Neural progenitor cell (in vitro differentiated cells): ENCODE results near the gene PRUNE1. TPM values are rescaled to one million over a fixed set of nuclear protein-coding genes. Genes with fewer than 3 reads are reported as not detected.
A peak's percentile ranks its signal among the peaks of the same experiment; 100 is the strongest.

ENCODE experiments used
- DNase-seq: peaks from one replicate; pipeline ENCODE4 v3.0.0-alpha.2; 2016; ENCODE audit warnings: low spot score
- H2AFZ ChIP-seq: fragments of 200-600 bp; sonication (generic); replicated peaks from 2 replicates; pipeline ENCODE4 v1.6.1; 2016; ENCODE audit warnings: antibody characterized with exemption
- H3F3A ChIP-seq: fragments of 200-600 bp; sonication (generic); 2 replicates; pipeline ENCODE4 v1.6.1; 2016; ENCODE audit warnings: antibody characterized with exemption, low read depth
- H3K27ac ChIP-seq: fragments of 200-600 bp; sonication (generic); 2 replicates; pipeline ENCODE4 v1.5.1; 2016; ENCODE audit warnings: mild to moderate bottlenecking
- H3K27me3 ChIP-seq: fragments of 200-600 bp; sonication (generic); 2 replicates; pipeline ENCODE4 v1.6.1; 2016; ENCODE audit warnings: mild to moderate bottlenecking, moderate library complexity
- H3K36me3 ChIP-seq: fragments of 200-600 bp; sonication (generic); 2 replicates; pipeline ENCODE4 v1.5.1; 2016
- H3K4me1 ChIP-seq: fragments of 200-600 bp; sonication (generic); 2 replicates; pipeline ENCODE4 v1.6.1; 2016; ENCODE audit warnings: mixed run types
- H3K4me2 ChIP-seq: fragments of 200-600 bp; sonication (generic); 2 replicates; pipeline ENCODE4 v1.6.1; 2016
- H3K4me3 ChIP-seq: fragments of 200-600 bp; sonication (generic); 2 replicates; pipeline ENCODE4 v1.5.1; 2016
- H3K79me2 ChIP-seq: fragments of 200-600 bp; sonication (generic); 2 replicates; pipeline ENCODE4 v1.6.1; 2016; ENCODE audit warnings: low read depth
- H3K9ac ChIP-seq: fragments of 200-600 bp; sonication (generic); 2 replicates; pipeline ENCODE4 v1.6.1; 2016
- H3K9me3 ChIP-seq: fragments of 200-600 bp; sonication (generic); 2 replicates; pipeline ENCODE4 v1.5.1; 2016; ENCODE audit warnings: low read depth
- H4K20me1 ChIP-seq: fragments of 200-600 bp; sonication (generic); 2 replicates; pipeline ENCODE4 v1.6.1; 2016; ENCODE audit warnings: low read depth
- H3K27ac Mint-ChIP-seq: 3 replicates; pipeline ENCODE4 v1.8.0; 2021; ENCODE audit warnings: mixed read lengths
- H3K27me3 Mint-ChIP-seq: 2 replicates; pipeline ENCODE4 v1.8.0; 2022; ENCODE audit warnings: low read depth, mild to moderate bottlenecking, inconsistent platforms, moderate library complexity, mixed read lengths; ENCODE audit not compliant: insufficient read depth
- H3K36me3 Mint-ChIP-seq: 3 replicates; pipeline ENCODE4 v1.8.0; 2021; ENCODE audit warnings: mixed read lengths
- H3K4me1 Mint-ChIP-seq: 3 replicates; pipeline ENCODE4 v1.8.0; 2021; ENCODE audit warnings: mixed read lengths
- H3K4me3 Mint-ChIP-seq: 3 replicates; pipeline ENCODE4 v1.8.0; 2021; ENCODE audit warnings: mild to moderate bottlenecking, moderate library complexity, mixed read lengths
- H3K9me3 Mint-ChIP-seq: 3 replicates; pipeline ENCODE4 v1.8.0; 2020; ENCODE audit warnings: mixed read lengths
- EZH2 ChIP-seq: fragments of 200-600 bp; sonication (generic); IDR thresholded peaks from 2 replicates; pipeline ENCODE4 v1.6.1; 2017; ENCODE audit warnings: antibody characterized with exemption, mild to moderate bottlenecking, moderate library complexity
- EZH2phosphoT487 ChIP-seq: fragments of 200-600 bp; sonication (generic); IDR thresholded peaks from 2 replicates; pipeline ENCODE4 v1.6.1; 2017; ENCODE audit warnings: antibody characterized with exemption
- total RNA-seq: library from RNA; depleted of rRNA; stranded (reverse); fragments of >200 nt; gene quantifications from 2 replicates; pipeline ENCODE4 v1.2.3, GENCODE V29; 2015; ENCODE audit warnings: low replicate concordance
- TF ChIP-seq, protein P1 (sequence below): fragments of 200-600 bp; sonication (generic); IDR thresholded peaks from 2 replicates; pipeline ENCODE4 v1.5.1; 2017; ENCODE audit warnings: antibody characterized with exemption, mild to moderate bottlenecking

Gene PRUNE1
- total RNA-seq, 1 donor from 2014 or later, result 27.0 TPM

DNA sequence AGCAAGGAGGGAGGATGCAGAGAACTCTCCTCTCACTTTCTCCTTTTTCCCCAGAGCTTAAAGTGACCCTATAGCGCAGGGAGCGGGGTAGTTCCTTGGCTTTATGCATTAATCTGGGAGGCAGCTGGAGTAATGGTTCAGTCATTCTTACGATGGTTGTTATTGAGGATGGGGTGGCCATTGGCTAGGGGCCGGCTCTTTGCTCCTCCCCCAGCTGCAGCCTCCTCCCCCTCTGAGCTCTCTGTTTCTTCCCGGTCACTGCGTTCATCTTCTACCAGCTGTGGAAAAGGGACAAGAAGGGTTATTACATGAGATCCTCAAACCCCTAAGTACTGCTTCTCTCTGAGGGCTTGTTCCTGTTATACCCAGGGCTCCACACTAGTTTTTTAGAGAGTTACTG, 42.2 kb upstream of the PRUNE1 start:
- H3K4me1 Mint-ChIP-seq, result peaks cover 9% of the 10 kb centered on the region
- no peaks in the 10 kb centered on the region for H3K36me3 ChIP-seq
- H3K27ac Mint-ChIP-seq, result no peak overlapping the region

DNA sequence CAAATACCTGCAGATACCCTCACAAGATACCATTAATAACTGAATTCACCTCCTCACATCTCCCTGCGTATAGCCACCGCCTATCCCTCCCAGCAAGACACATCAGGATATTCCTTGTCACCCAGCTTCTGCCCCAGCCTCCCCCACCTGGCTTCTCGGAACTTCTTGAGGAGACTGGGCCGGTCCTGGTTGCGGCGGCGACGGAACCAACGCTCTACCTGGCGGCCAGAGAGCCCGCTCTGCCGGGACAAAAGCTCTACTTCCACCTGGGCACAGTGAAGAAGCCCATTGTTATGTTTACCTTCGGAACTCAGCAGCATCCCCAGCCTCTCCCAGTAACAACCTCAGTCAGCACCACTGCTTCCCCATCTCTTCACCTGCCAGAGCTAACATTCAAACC, 40.3 kb upstream of the PRUNE1 start:
- Histone ChIP-seq H3K27ac (no peak overlapping the region), H3K4me1 (peaks cover 25% of the 10 kb centered on the region), H3K79me2 (peaks cover 48% of the 10 kb centered on the region), H3K4me2 (no peak overlapping the region), H3F3A (peaks cover 25% of the 10 kb centered on the region), H3K27me3 (no peaks in the 10 kb centered on the region), H3K4me3 (no peak overlapping the region), H3K9me3 (no peaks in the 10 kb centered on the region), H3K36me3 (no peaks in the 10 kb centered on the region), H3K9ac (no peak overlapping the region), H2AFZ (no peak overlapping the region), H4K20me1 (peaks cover 61% of the 10 kb centered on the region)
- Mint-ChIP-seq H3K4me1 (peaks cover 29% of the 10 kb centered on the region), H3K27me3 (peaks cover 3% of the 10 kb centered on the region), H3K27ac (no peak overlapping the region), H3K36me3 (peaks cover 44% of the 10 kb centered on the region), H3K4me3 (no peak overlapping the region), H3K9me3 (no peaks in the 10 kb centered on the region)
- no peak for DNase-seq
- TF ChIP-seq, protein P1, sequence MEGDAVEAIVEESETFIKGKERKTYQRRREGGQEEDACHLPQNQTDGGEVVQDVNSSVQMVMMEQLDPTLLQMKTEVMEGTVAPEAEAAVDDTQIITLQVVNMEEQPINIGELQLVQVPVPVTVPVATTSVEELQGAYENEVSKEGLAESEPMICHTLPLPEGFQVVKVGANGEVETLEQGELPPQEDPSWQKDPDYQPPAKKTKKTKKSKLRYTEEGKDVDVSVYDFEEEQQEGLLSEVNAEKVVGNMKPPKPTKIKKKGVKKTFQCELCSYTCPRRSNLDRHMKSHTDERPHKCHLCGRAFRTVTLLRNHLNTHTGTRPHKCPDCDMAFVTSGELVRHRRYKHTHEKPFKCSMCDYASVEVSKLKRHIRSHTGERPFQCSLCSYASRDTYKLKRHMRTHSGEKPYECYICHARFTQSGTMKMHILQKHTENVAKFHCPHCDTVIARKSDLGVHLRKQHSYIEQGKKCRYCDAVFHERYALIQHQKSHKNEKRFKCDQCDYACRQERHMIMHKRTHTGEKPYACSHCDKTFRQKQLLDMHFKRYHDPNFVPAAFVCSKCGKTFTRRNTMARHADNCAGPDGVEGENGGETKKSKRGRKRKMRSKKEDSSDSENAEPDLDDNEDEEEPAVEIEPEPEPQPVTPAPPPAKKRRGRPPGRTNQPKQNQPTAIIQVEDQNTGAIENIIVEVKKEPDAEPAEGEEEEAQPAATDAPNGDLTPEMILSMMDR, result no peak
- no peak for TF ChIP-seq EZH2
- no peak for TF ChIP-seq EZH2phosphoT487

More for the DNA sequence above, 42.2 kb upstream of the PRUNE1 start:
- peaks cover 17% of the 10 kb centered on the region for H3F3A ChIP-seq
- TF ChIP-seq EZH2 (no peak), EZH2phosphoT487 (no peak)
- TF ChIP-seq, protein P1, result no peak
- H3K4me1 ChIP-seq, result peaks cover 6% of the 10 kb centered on the region
- H3K27ac ChIP-seq, result peak overlapping the region; percentile 46
- H3K4me2 ChIP-seq, result no peak overlapping the region
- no peaks in the 10 kb centered on the region for H3K27me3 ChIP-seq
- H3K4me3 ChIP-seq, result no peak overlapping the region
- H3K79me2 ChIP-seq, result peaks cover 28% of the 10 kb centered on the region
- H3K9ac ChIP-seq, result no peak overlapping the region
- peaks cover 42% of the 10 kb centered on the region for H4K20me1 ChIP-seq
- DNase-seq, result no peak
- no peak overlapping the region for H3K4me3 Mint-ChIP-seq
- no peaks in the 10 kb centered on the region for H3K9me3 Mint-ChIP-seq
- peaks cover 3% of the 10 kb centered on the region for H3K27me3 Mint-ChIP-seq
- no peaks in the 10 kb centered on the region for H3K9me3 ChIP-seq
- H3K36me3 Mint-ChIP-seq, result peaks cover 58% of the 10 kb centered on the region
- H2AFZ ChIP-seq, result no peak overlapping the region

DNA sequence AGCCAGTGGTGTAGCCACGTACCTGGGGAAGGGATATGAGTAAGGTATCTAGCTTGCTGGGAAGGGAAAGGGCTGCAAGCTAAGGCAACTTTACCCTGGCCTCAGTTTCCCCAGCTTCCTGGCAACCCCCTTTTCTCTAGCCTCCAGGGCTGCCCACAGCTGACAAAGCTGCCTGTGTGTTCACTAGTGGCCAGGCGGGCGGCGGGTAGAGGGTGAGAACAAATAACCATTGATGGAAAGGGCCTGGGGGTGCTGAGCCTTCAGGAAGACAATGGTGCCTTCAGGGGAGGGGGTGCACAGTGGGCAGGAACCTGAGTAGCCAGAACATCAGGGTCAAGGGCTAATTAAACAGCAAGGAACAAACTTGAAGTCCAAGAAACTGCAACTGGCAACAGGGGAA, 39.8 kb upstream of the PRUNE1 start:
- peaks cover 39% of the 10 kb centered on the region for H3K36me3 Mint-ChIP-seq
- H4K20me1 ChIP-seq, result peaks cover 67% of the 10 kb centered on the region
- H3K4me2 ChIP-seq, result no peak overlapping the region
- peaks cover 30% of the 10 kb centered on the region for H3K4me1 ChIP-seq
- H3K27me3 ChIP-seq, result no peaks in the 10 kb centered on the region
- H3K27ac ChIP-seq, result no peak overlapping the region
- H3F3A ChIP-seq, result peaks cover 30% of the 10 kb centered on the region
- no peaks in the 10 kb centered on the region for H3K27me3 Mint-ChIP-seq
- H3K9me3 ChIP-seq, result no peaks in the 10 kb centered on the region
- no peaks in the 10 kb centered on the region for H3K9me3 Mint-ChIP-seq
- no peaks in the 10 kb centered on the region for H3K36me3 ChIP-seq
- no peak overlapping the region for H3K4me3 ChIP-seq
- H3K4me3 Mint-ChIP-seq, result peak overlapping the region; percentile 7
- no peak overlapping the region for H3K27ac Mint-ChIP-seq
- peaks cover 53% of the 10 kb centered on the region for H3K79me2 ChIP-seq
- TF ChIP-seq EZH2phosphoT487 (no peak), EZH2 (no peak)
- TF ChIP-seq, protein P1, result no peak
- H3K9ac ChIP-seq, result no peak overlapping the region
- H3K4me1 Mint-ChIP-seq, result peaks cover 34% of the 10 kb centered on the region
- no peak for DNase-seq
- H2AFZ ChIP-seq, result no peak overlapping the region
